DOHH2 (cell line): ENCODE data around the gene TNRC18.
A peak's percentile ranks its signal among the peaks of the same experiment; 100 is the strongest.
"Not testable (repeated sequence)": the region's sequence is repeated elsewhere in the genome, so short reads cannot be mapped to it uniquely, and the experiment has no call there.

Experiments used
- H3F3A ChIP-seq: fragments of 200-600 bp; sonication (generic), shearing (Covaris generic); 2 replicates; pipeline ENCODE4 v1.6.0; 2016; ENCODE audit warnings: antibody characterized with exemption, mild to moderate bottlenecking; ENCODE audit not compliant: control insufficient read depth, insufficient read depth
- H3K27ac ChIP-seq: fragments of 200-600 bp; sonication (generic); 2 replicates; pipeline ENCODE4 v1.5.1; 2014; ENCODE audit warnings: low read depth, mild to moderate bottlenecking, low read length, moderate library complexity
- H3K27me3 ChIP-seq: fragments of 200-600 bp; sonication (generic); 2 replicates; pipeline ENCODE4 v1.6.1; 2014; ENCODE audit warnings: mild to moderate bottlenecking, low read length, mixed read lengths; ENCODE audit not compliant: control insufficient read depth
- H3K36me3 ChIP-seq: fragments of 200-600 bp; sonication (generic); 2 replicates; pipeline ENCODE4 v1.6.1; 2014; ENCODE audit warnings: mild to moderate bottlenecking, low read length, moderate library complexity, mixed read lengths; ENCODE audit not compliant: control insufficient read depth
- H3K4me1 ChIP-seq: fragments of 200-600 bp; sonication (generic); 2 replicates; pipeline ENCODE4 v1.6.1; 2014; ENCODE audit warnings: mild to moderate bottlenecking, low read length, mixed read lengths; ENCODE audit not compliant: control insufficient read depth
- H3K4me2 ChIP-seq: fragments of 200-600 bp; sonication (generic); 2 replicates; pipeline ENCODE4 v1.6.0; 2014; ENCODE audit warnings: mild to moderate bottlenecking, low read length, moderate library complexity
- H3K4me3 ChIP-seq: fragments of 200-600 bp; sonication (generic); 2 replicates; pipeline ENCODE4 v1.5.1; 2014; ENCODE audit warnings: mild to moderate bottlenecking, low read length, mixed read lengths
- H3K79me2 ChIP-seq: fragments of 200-600 bp; sonication (generic); 2 replicates; pipeline ENCODE4 v1.6.1; 2014; ENCODE audit warnings: mild to moderate bottlenecking, low read length, mixed read lengths; ENCODE audit not compliant: control insufficient read depth
- H3K9me2 ChIP-seq: fragments of 200-600 bp; sonication (generic); replicated peaks from 2 replicates; pipeline ENCODE4 v1.6.1; 2014; ENCODE audit warnings: mild to moderate bottlenecking, low read length, mixed read lengths; ENCODE audit not compliant: control insufficient read depth
- H3K9me3 ChIP-seq: fragments of 200-600 bp; sonication (generic); 2 replicates; pipeline ENCODE4 v1.6.1; 2014; ENCODE audit warnings: antibody characterized with exemption, low read length, mixed read lengths; ENCODE audit not compliant: control insufficient read depth, insufficient read depth
- H4K20me1 ChIP-seq: fragments of 200-600 bp; sonication (generic); 2 replicates; pipeline ENCODE4 v1.6.0; 2014; ENCODE audit warnings: low read depth, mild to moderate bottlenecking, antibody characterized with exemption, low read length, moderate library complexity; ENCODE audit not compliant: control insufficient read depth, insufficient read depth
- EZH2phosphoT487 ChIP-seq: fragments of 200-600 bp; sonication (generic); IDR thresholded peaks from 2 replicates; pipeline ENCODE4 v1.6.1; 2017; ENCODE audit warnings: borderline replicate concordance, mild to moderate bottlenecking, antibody characterized with exemption, low read length, moderate library complexity, mixed read lengths
- TF ChIP-seq, protein P1 (sequence below): fragments of 200-600 bp; sonication (generic); IDR thresholded peaks from one replicate; pipeline ENCODE4 v1.5.1; 2014; ENCODE audit warnings: antibody characterized with exemption, mild to moderate bottlenecking, low read depth, low read length; ENCODE audit not compliant: poor library complexity, severe bottlenecking

TNRC18 gene

DNA sequence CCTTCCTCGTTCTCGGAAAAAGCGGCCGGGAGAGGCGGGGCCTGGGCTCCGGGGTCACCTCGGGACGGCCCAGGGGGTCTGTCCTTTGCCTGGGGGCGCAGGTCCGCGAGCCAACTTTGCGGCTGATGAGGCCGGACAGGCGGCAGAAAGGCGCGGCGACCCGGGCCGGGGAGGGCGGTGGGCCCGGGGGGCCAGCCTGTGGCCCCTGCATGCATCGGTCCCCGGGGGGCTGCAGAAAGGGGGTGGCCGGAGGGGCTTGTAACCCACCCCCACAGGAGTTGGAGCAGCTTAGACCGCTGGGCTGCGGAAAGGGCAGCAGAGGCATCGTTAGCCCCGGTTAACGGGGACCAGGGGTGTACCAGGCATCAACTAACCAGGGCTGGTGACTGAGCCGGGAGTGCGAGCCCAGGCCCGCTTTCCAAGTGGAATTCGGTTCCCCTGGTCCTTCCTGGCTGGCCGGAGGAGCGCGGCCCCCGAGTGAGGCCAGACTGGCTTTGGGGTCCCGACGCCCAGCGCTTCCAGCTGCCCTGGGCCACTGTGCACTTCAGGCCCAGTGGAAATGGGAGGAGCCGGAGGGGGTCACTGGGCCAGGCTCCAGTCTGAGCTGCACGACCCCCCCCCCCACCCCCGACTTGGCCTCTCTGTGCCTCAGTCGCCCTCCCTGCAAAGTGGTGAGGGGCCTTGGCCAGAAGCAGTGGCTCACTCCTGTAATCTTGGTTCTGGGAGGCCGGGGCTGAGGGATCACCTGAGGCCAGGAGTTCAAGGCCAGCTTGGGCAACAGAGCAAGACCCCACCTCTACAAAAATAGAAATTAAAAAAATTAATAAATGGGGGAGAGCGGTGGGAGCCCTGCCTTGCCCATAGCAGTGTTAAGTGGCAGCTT, 140.0 kb downstream of the TNRC18 start:
- Histone ChIP-seq H3K79me2 (no peaks in the 10 kb centered on the region), H3K9me3 (no peaks in the 10 kb centered on the region), H3K27me3 (peaks cover 6% of the 10 kb centered on the region), H3K4me2 (0 out of 2 replicates have a peak overlapping the region, but pooled peaks have one; percentile 3), H3K9me2 (no peaks in the 10 kb centered on the region), H3K4me3 (no peak overlapping the region), H3K27ac (no peak overlapping the region), H3K36me3 (no peaks in the 10 kb centered on the region), H3K4me1 (no peaks in the 10 kb centered on the region), H3F3A (no peaks in the 10 kb centered on the region), H4K20me1 (no peaks in the 10 kb centered on the region)
- TF ChIP-seq, protein P1, sequence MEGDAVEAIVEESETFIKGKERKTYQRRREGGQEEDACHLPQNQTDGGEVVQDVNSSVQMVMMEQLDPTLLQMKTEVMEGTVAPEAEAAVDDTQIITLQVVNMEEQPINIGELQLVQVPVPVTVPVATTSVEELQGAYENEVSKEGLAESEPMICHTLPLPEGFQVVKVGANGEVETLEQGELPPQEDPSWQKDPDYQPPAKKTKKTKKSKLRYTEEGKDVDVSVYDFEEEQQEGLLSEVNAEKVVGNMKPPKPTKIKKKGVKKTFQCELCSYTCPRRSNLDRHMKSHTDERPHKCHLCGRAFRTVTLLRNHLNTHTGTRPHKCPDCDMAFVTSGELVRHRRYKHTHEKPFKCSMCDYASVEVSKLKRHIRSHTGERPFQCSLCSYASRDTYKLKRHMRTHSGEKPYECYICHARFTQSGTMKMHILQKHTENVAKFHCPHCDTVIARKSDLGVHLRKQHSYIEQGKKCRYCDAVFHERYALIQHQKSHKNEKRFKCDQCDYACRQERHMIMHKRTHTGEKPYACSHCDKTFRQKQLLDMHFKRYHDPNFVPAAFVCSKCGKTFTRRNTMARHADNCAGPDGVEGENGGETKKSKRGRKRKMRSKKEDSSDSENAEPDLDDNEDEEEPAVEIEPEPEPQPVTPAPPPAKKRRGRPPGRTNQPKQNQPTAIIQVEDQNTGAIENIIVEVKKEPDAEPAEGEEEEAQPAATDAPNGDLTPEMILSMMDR, result no peak
- TF ChIP-seq EZH2phosphoT487, result no peak

DNA sequence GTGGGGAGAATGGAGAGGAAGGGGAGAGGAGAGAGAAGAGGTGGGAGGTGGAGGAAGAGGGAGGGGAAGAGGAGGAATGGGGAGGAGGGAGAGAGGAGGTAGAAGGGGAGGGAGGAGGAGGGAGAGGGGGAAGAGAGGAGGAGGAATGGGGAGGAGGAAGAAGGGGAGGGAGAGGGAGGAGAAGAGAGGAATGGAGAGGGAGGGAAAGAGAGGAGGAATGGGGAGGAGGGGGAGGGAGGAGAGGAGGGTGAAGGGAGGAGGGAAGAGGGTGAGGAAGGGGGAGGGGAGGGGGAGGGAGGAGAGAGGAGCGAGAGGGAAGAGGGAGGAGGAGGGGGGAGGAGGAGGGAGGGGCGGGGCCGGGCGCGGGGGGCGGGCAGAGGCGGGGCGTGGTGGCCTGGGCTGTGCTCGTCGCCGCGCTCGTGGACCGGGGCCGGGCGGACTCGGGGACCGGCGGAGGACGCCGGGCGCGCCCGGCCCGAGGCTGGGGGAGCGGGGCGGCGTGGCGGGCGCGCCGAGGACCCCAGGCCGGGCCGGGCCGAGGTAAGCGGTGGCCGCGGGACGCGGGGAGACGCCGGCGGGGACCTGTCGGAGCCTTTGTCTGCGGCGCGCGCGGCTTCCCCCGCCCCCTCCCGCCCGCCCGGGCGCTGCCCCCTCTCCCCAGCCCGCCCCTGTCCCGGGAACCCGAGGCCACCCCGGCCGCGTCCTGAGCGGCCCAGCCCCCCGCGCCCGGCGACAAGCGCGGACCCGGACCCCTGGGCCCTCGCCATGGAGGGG, 140.9 kb downstream of the TNRC18 start, which contains the start of gene SLC29A4:
TSS of gene SLC29A4 (plus strand) at position 401 of the 774 bp plus-strand sequence. CDS start 4,874 bp downstream, outside the sequence.
- Histone ChIP-seq H3F3A (no peaks in the 10 kb centered on the region), H3K79me2 (no peaks in the 10 kb centered on the region), H3K9me3 (no peaks in the 10 kb centered on the region), H3K4me3 (no peak within 1 kb of the TSS), H3K4me1 (no peaks in the 10 kb centered on the region), H3K9me2 (no peaks in the 10 kb centered on the region), H3K27me3 (peaks cover 6% of the 10 kb centered on the region), H3K27ac (no peak within 1 kb of the TSS), H3K4me2 (0 out of 2 replicates have a peak within 1 kb of the TSS, but pooled peaks have one; percentile 3), H3K36me3 (no peaks in the 10 kb centered on the region), H4K20me1 (no peaks in the 10 kb centered on the region)
- TF ChIP-seq, protein P1, result no peak
- TF ChIP-seq EZH2phosphoT487, result no peak

DNA sequence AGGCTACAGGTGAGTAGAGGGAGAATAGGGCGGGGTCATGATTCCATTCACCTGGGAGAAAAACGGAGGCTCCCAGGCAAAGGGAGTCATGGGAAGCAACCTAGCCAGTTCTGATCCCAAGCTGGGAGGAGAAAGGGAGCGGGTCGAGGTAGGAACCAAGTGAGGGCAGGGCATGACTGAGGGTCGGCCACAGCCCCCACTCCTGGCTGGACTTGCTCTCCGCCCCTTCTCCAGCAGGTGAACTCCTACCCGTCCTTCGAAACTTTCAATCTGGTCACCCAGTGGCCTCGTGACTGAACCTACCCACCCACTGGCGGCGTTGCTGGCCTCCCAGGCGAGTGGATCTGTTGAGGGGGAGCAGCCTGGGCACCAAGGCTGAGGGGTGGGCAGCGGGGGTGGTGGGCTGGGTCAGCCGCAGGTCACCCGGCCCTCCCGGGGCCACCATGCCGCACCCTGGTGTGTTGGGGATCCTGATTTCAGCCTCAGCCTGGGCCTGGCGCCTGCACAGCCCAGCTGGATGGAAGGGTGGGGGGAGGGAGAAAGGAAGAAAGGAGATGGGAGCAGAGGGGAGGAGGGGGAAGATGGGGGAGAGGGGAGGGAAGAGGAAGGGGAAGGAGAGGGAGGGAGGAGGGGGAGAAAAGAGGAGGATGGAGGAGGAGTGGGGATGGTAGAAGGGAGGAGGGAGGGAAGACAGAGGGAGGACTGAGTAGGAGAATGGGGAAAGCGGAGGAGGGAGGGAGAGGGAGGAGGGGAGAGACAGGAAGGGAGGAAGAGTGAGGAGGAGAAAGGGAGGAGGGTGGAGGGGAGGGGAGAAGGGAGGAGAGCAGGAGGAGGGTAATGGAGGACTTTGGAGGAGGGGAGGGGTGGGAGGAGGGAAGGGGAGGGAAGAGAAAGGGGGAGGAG, 141.8 kb downstream of the TNRC18 start:
- H3K4me1 ChIP-seq, H3K79me2 ChIP-seq, H4K20me1 ChIP-seq, H3K9me3 ChIP-seq, H3K4me3 ChIP-seq, H3K9me2 ChIP-seq, H3K36me3 ChIP-seq, H3F3A ChIP-seq, H3K27ac ChIP-seq, H3K4me2 ChIP-seq, H3K27me3 ChIP-seq: not testable (repeated sequence)
